Measurements from ENCODE around the gene HSF2BP.

HSF2BP gene

DNA sequence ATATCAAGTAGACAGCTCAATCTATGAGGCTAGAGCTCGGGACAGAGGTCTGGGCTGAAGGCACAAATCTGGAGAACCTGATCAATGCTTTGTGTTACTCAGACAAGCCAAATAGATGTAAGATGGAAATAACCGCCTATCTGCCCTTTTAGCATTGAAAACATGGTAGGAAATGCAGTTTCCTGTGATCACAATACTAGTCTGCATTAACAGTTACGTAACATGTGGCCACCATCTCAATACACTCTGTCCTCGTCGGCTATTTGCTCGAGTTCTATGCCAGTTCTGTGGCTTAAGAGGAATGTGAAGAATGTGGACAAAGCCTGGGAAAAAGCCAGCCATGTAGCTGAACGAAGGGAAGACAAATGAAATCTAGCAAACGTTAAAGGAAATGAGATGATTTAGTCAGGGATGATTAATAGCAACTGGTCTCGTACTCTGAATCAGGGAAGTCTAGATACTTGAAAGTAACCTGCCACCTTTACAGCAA lies 73.3 kb downstream of the HSF2BP start:
- DNase-seq (ENCODE audit: low read depth) = peak; percentile 58
- H3K4me3 ChIP-seq (ENCODE audit: low read depth, low read length) = no peak overlapping the region
- no peak for TF ChIP-seq CTCF (IDR thresholded peaks at IDR 0.05; ENCODE audit: control insufficient read depth, extremely low read depth, insufficient read depth)

DNA sequence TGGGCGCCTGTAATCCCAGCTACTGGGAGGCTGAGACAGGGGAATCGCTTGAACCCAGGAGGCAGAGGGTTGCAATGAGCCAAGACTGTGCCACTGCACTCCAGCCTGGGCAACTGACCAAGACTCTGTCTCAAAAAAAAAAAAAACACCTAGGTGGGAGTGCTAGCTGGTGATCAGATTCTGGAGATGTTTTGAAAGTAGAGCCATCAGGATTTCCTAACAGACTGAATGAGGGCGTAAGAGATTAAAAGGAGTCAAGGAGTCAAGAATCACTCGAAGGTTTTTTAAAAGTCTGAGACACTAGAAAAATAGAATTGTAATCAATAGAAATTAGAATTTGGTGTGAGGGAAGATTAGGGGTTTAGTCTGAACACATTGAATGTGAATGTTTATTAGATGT lies 73.8 kb downstream of the HSF2BP start:
- no peak for DNase-seq (ENCODE audit: low read depth)
- TF ChIP-seq CTCF (IDR thresholded peaks at IDR 0.05; ENCODE audit: control insufficient read depth, extremely low read depth, insufficient read depth) = no peak
- H3K4me3 ChIP-seq (ENCODE audit: low read depth, low read length) = no peak overlapping the region

DNA sequence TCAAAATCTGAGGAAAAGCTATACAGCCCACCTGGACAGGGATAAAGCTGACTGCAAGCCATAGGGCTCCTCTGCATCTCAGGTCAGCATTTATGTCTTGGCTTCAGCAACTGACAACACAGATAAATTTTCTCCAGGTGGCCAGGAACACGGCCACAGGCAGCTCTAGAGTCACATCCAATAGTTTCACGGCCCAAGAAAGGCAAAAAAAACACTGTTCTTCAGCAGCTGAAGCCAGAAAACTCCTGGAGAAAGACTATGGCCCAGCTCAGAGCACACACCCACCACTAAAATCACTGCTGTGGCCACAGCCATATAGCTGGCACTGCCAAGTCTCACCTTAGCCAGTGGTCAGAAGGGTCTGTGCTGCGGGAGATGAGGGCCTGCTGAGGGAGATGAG lies 77.8 kb downstream of the HSF2BP start:
- DNase-seq (ENCODE audit: low read depth) = no peak
- no peak overlapping the region for H3K4me3 ChIP-seq (ENCODE audit: low read depth, low read length)
- TF ChIP-seq CTCF (IDR thresholded peaks at IDR 0.05; ENCODE audit: control insufficient read depth, extremely low read depth, insufficient read depth) = no peak

DNA sequence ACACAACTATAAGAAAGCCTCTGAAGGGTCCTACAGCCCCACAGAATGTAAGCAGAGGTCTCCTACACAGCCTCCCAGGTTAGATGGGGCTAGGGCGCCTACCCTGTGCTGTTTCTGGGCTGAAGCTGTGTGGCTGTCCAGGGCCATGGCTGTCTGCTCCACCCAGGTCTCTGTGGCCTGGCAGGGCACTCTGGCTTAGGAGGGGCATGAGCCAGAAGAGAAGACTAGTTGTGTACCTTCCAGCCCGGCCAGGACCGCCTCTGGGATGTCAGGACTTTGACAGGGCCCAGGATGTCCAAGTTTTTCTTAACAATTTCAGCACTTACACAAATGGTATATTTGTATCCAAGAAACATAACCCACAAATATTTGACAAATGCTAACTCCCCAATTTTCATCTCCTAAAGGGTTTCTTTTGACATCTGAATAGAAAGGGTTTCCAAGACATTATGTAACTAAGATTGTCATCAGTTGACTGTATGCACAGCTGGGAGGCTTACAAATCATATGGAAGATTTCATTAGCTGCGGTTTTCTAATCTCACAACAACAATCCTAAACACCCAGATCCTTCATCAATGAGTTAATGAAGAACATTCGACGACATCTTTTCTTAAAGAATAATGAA lies 80.5 kb downstream of the HSF2BP start:
- no peak for TF ChIP-seq CTCF (IDR thresholded peaks at IDR 0.05; ENCODE audit: control insufficient read depth, extremely low read depth, insufficient read depth)
- no peak for DNase-seq (ENCODE audit: low read depth)
- H3K4me3 ChIP-seq (ENCODE audit: low read depth, low read length) = no peak overlapping the region

- TF ChIP-seq CTCF (IDR thresholded peaks at IDR 0.05; ENCODE audit: control insufficient read depth, extremely low read depth, insufficient read depth) = no peak
- H3K4me3 ChIP-seq (ENCODE audit: low read depth, low read length) = no peak overlapping the region
- no peak for DNase-seq (ENCODE audit: low read depth)
Measured at GRCh38 chr21:43575473-43575844, 83.8 kb downstream of the HSF2BP start.

GRCh38 chr21:43574741-43575472 lies 84.4 kb downstream of the HSF2BP start:
- H3K4me3 ChIP-seq (ENCODE audit: low read depth, low read length) = no peak overlapping the region
- no peak for TF ChIP-seq CTCF (IDR thresholded peaks at IDR 0.05; ENCODE audit: control insufficient read depth, extremely low read depth, insufficient read depth)
- DNase-seq (ENCODE audit: low read depth) = no peak
